Sigmoid colon (tissue), 3 donors: ENCODE results near the gene TFF1.

ENCODE experiments used
- POLR2A ChIP-seq, 2 donors: fragments of 450-650 bp; IDR thresholded peaks; one replicate each; pipeline ENCODE4 v1.6.1; 2016; ENCODE audit warnings: antibody characterized with exemption in 2 of 2, mild to moderate bottlenecking in 2 of 2, moderate library complexity in 2 of 2
- TF ChIP-seq, protein P1 (sequence below), 4 experiments: fragments of 450-650 bp in 3 of 4; fragments of 200-600 bp in 1 of 4; IDR thresholded peaks; one replicate each; pipeline ENCODE4 v1.5.1; 2016 to 2019; ENCODE audit warnings: antibody characterized with exemption in 4 of 4, mild to moderate bottlenecking in 3 of 4, moderate library complexity in 2 of 4

GRCh38 chr21:42411197-42411869 lies 45.0 kb upstream of the TFF1 start:
- TF ChIP-seq, protein P1, sequence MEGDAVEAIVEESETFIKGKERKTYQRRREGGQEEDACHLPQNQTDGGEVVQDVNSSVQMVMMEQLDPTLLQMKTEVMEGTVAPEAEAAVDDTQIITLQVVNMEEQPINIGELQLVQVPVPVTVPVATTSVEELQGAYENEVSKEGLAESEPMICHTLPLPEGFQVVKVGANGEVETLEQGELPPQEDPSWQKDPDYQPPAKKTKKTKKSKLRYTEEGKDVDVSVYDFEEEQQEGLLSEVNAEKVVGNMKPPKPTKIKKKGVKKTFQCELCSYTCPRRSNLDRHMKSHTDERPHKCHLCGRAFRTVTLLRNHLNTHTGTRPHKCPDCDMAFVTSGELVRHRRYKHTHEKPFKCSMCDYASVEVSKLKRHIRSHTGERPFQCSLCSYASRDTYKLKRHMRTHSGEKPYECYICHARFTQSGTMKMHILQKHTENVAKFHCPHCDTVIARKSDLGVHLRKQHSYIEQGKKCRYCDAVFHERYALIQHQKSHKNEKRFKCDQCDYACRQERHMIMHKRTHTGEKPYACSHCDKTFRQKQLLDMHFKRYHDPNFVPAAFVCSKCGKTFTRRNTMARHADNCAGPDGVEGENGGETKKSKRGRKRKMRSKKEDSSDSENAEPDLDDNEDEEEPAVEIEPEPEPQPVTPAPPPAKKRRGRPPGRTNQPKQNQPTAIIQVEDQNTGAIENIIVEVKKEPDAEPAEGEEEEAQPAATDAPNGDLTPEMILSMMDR (IDR thresholded peaks at IDR 0.05), result no peak
- TF ChIP-seq POLR2A (IDR thresholded peaks at IDR 0.05), result no peak
